Gastrocnemius medialis (tissue), 4 donors: ENCODE results near the gene SLC26A4. TPM values are rescaled to one million over a fixed set of nuclear protein-coding genes. Genes with fewer than 3 reads are reported as not detected.

Experiments
- ATAC-seq, 2 donors: fragments of 150-250 bp; one replicate each; pipeline ENCODE4 v1.9.1; 2016
- DNase-seq, 2 donors: peaks; one replicate each; pipeline ENCODE4 v3.0.0-alpha.2; 2019
- H3K27ac ChIP-seq, 4 donors: fragments of 200-600 bp; sonication (generic); 1 replicate in 1 of 4; 2 replicates in 3 of 4; pipeline ENCODE4 v1.5.1; 2016 to 2018; ENCODE audit warnings: mild to moderate bottlenecking in 2 of 4, moderate library complexity in 1 of 4
- H3K27me3 ChIP-seq, 3 donors: fragments of 200-600 bp; sonication (generic) in 2 of 3; 1 replicate in 1 of 3; 2 replicates in 2 of 3; pipeline versions ENCODE4 v1.5.1 to v1.6.0; 2016 to 2019; ENCODE audit warnings: mild to moderate bottlenecking in 1 of 3, moderate library complexity in 1 of 3
- H3K36me3 ChIP-seq, 2 donors: fragments of 200-600 bp; sonication (generic) in 1 of 2; one replicate each; pipeline ENCODE4 v1.5.1; 2017 to 2018
- H3K4me1 ChIP-seq, 2 donors: fragments of 200-600 bp; sonication (generic) in 1 of 2; one replicate each; pipeline ENCODE4 v1.5.1; 2016 to 2017; ENCODE audit warnings: mild to moderate bottlenecking in 2 of 2
- H3K4me3 ChIP-seq, 4 donors: fragments of 200-600 bp; sonication (generic) in 3 of 4; 1 replicate in 1 of 4; 2 replicates in 3 of 4; pipeline ENCODE4 v1.5.1; 2016 to 2019; ENCODE audit warnings: mild to moderate bottlenecking in 2 of 4
- H3K9me3 ChIP-seq, 3 donors: fragments of 200-600 bp; sonication (generic) in 2 of 3; 1 replicate in 1 of 3; 2 replicates in 2 of 3; pipeline ENCODE4 v1.5.1; 2016 to 2019
- POLR2A ChIP-seq, 2 donors: fragments of 450-650 bp; IDR thresholded peaks; one replicate each; pipeline ENCODE4 v1.6.1; 2017; ENCODE audit warnings: antibody characterized with exemption in 2 of 2, mild to moderate bottlenecking in 2 of 2, moderate library complexity in 2 of 2
- in situ Hi-C, 4 donors: fragments of 200-750 bp; cut with MboI; loops; one replicate each; pipeline versions ENCODE4 v1.15.0 to v1.8.0; 2017; ENCODE audit warnings: low sequenced_read_pairs in 4 of 4
- intact Hi-C: fragments of 100-400 bp; cut with DNase I; formaldehyde crosslinking; loops from one replicate; pipeline ENCODE4 v1.15.1; 2023; ENCODE audit warnings: low total_unique reads
- total RNA-seq, 4 donors: library from RNA; depleted of rRNA; stranded (reverse); fragments of >200 nt; gene quantifications; one replicate each; pipeline versions ENCODE4 v1.1.0 to v1.2.3, GENCODE V29; 2016
- TF ChIP-seq, protein P1 (sequence below), 5 experiments: fragments of 450-650 bp in 3 of 5; fragments of 200-600 bp in 2 of 5; sonication (generic) in 2 of 5; IDR thresholded peaks in 4 of 5; conservative IDR thresholded peaks in 1 of 5; 1 replicate in 4 of 5; 2 replicates in 1 of 5; pipeline ENCODE4 v1.5.1; 2016 to 2019; ENCODE audit warnings: antibody characterized with exemption in 5 of 5, mild to moderate bottlenecking in 3 of 5, moderate library complexity in 3 of 5

Gene SLC26A4
- total RNA-seq, 4 donors from 2014 or later = 0.09 to 2.5 (median 0.20) TPM; not detected in 1

DNA sequence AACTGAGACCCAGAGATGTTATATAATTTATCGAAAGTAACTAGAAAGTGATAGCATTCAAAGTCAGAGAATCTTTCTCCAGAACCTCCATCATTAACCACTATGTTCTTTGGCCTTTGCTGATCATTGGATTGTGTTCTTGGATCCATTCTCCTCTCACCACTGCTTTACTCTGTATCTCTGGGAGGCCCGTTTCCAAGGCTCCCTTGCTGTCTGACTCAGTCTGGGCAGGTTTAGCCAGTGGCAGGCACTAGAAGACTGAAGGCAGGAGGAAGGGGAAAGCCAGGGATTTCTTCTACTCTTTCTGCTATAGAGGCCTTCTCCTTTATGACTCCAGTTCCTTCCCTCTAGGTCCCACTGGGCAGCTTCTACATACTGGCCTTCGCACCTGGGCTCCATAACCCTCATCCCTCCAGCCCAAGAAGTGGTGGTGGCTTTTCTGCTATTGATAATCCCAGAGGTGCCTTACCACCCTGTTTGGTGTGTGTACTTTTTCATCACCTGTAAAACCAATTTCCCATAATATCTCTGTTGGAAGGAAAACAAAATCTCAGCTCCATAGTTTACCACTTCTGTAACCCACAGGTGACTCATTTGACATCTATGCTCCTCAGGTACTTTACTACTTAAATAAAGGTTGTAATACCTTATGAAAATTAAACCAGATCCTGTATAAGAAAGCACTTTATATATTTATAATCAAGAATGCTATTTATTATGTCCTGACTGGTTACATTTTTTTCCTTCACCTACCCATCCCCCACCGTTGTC lies 44.5 kb upstream of the SLC26A4 start:
- TF ChIP-seq, protein P1, sequence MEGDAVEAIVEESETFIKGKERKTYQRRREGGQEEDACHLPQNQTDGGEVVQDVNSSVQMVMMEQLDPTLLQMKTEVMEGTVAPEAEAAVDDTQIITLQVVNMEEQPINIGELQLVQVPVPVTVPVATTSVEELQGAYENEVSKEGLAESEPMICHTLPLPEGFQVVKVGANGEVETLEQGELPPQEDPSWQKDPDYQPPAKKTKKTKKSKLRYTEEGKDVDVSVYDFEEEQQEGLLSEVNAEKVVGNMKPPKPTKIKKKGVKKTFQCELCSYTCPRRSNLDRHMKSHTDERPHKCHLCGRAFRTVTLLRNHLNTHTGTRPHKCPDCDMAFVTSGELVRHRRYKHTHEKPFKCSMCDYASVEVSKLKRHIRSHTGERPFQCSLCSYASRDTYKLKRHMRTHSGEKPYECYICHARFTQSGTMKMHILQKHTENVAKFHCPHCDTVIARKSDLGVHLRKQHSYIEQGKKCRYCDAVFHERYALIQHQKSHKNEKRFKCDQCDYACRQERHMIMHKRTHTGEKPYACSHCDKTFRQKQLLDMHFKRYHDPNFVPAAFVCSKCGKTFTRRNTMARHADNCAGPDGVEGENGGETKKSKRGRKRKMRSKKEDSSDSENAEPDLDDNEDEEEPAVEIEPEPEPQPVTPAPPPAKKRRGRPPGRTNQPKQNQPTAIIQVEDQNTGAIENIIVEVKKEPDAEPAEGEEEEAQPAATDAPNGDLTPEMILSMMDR (IDR thresholded peaks at IDR 0.05 in 4 of 5, conservative IDR thresholded peaks at IDR 0.05 in 1 of 5) = no peak
- no peak for TF ChIP-seq POLR2A (IDR thresholded peaks at IDR 0.05)

DNA sequence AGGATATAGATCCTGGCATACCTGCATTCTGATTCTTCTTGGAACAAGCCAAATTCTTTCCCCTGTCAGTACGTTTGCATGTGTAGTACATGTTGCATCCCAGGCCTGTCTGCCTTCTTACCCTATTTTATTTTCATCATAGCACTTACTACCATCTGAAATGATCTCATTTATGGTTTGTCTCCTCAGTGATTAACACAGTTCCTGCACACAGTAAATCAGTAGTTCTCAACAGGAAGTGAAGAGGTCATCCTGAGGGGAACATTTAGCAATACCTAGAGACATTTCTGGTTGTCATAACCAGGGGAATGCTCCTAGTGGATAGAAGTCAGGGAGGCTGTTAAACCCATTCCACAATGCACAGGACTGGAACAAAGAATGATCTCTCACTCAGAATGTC lies 38.2 kb upstream of the SLC26A4 start:
- H3K9me3 ChIP-seq = no peaks in the 10 kb centered on the region
- no peak for DNase-seq
- no peak for TF ChIP-seq POLR2A (IDR thresholded peaks at IDR 0.05)
- ATAC-seq = no peak
- H3K36me3 ChIP-seq = peaks cover 0 to 18% of the 10 kb centered on the region in 2 donors
- H3K4me1 ChIP-seq = no peaks in the 10 kb centered on the region
- in situ Hi-C loops (no loop called here), intact Hi-C loops (no loop called here)
- H3K27me3 ChIP-seq = no peaks in the 10 kb centered on the region
- no peak overlapping the region for H3K27ac ChIP-seq
- no peak overlapping the region for H3K4me3 ChIP-seq

More for the DNA sequence above, 44.5 kb upstream of the SLC26A4 start:
- Histone ChIP-seq H3K27me3 (no peaks in the 10 kb centered on the region), H3K4me3 (no peak overlapping the region), H3K27ac (no peak overlapping the region), H3K36me3 (peaks cover 0 to 44% of the 10 kb centered on the region in 2 donors), H3K4me1 (peaks cover 0 to 13% of the 10 kb centered on the region in 2 donors), H3K9me3 (no peaks in the 10 kb centered on the region)
- in situ Hi-C loops (no loop called here), intact Hi-C loops (no loop called here)
- DNase-seq (no peak), ATAC-seq (no peak)

DNA sequence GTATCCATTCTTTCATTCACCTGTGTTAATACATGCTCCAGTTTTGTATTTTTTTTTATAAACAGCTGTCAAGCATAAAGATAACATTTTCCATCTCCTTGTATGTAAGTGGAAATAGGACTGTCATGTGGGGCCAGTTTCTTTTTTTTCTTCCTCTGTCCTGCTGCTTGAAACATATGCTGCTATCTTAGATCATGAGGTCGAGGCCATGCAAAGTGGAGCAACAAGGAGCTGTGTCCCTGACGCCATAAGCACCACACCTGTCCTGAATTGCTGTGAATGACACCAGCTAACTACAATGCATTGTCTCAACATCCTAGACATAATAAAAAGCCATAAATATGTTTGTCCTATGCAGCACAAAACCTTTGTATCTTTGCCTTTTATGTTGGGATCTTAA lies 37.7 kb upstream of the SLC26A4 start:
- no peak overlapping the region for H3K4me3 ChIP-seq
- no peaks in the 10 kb centered on the region for H3K4me1 ChIP-seq
- in situ Hi-C loops (no loop called here), intact Hi-C loops (no loop called here)
- H3K27ac ChIP-seq = no peak overlapping the region
- no peaks in the 10 kb centered on the region for H3K27me3 ChIP-seq
- no peak for TF ChIP-seq POLR2A (IDR thresholded peaks at IDR 0.05)
- TF ChIP-seq, protein P1 (IDR thresholded peaks at IDR 0.05 in 4 of 5, conservative IDR thresholded peaks at IDR 0.05 in 1 of 5) = no peak
- no peak for DNase-seq
- H3K36me3 ChIP-seq = peaks cover 0 to 18% of the 10 kb centered on the region in 2 donors
- H3K9me3 ChIP-seq = no peaks in the 10 kb centered on the region
- no peak for ATAC-seq

DNA sequence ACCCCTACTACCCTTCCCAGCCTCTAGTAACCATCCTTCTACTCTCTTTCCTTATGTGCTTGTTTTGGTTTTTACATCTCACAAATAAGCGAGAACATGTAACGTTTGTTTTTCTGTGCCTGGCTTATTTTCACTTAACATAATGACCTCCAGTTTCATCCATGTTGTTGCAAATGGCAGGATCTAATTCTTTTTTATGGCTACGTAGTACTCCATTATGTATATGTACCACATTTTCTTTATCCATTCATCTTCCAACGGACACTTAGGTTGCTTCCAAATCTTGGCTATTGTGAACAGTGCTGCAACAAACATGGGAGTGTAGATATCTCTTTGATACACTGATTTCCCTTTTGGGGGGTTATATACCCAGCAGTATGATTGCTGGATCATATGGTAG lies 33.6 kb upstream of the SLC26A4 start:
- DNase-seq = no peak
- no peaks in the 10 kb centered on the region for H3K27me3 ChIP-seq
- H3K9me3 ChIP-seq = no peaks in the 10 kb centered on the region
- TF ChIP-seq, protein P1 (IDR thresholded peaks at IDR 0.05 in 4 of 5, conservative IDR thresholded peaks at IDR 0.05 in 1 of 5) = no peak
- no peak for TF ChIP-seq POLR2A (IDR thresholded peaks at IDR 0.05)
- H3K27ac ChIP-seq = no peak overlapping the region
- intact Hi-C loops = no loop called here
- ATAC-seq = no peak
- H3K4me3 ChIP-seq = no peak overlapping the region
- peaks cover 0 to 1% of the 10 kb centered on the region in 2 donors for H3K36me3 ChIP-seq
- in situ Hi-C loops = no loop called here
- no peaks in the 10 kb centered on the region for H3K4me1 ChIP-seq

DNA sequence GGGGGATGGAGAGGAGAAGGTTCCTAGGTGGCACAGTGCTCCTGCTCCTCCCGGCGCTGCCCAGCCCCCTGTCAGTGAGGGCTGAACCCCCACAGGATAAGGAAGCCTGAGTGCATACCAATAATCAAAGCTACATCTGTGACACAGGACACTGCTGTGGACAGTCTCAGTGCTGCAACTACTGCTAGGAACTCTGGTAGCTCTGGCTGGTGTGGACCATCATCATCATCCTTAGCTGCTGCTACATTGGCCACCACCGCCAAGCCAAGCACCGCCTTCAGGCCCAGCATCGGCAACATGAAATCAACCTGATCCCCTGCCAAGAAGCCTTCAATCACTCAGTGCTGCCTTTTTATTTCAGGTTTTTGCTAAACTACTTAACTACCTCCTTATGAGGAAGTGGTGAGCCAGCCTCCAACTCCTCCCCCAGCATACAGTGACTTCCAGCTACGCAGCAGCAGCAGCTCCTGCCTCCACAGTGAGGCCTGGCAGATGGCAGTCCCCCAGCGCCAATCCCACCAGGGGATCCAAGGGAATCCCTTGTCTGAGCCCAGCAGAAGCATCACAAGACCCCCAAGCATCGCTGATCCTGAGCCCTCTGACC lies 32.1 kb upstream of the SLC26A4 start:
- in situ Hi-C loops = no loop called here
- DNase-seq (no peak), ATAC-seq (no peak)
- no peak overlapping the region for H3K4me3 ChIP-seq
- no peak for TF ChIP-seq POLR2A (IDR thresholded peaks at IDR 0.05)
- TF ChIP-seq, protein P1 (IDR thresholded peaks at IDR 0.05 in 4 of 5, conservative IDR thresholded peaks at IDR 0.05 in 1 of 5) = no peak
- H3K4me1 ChIP-seq = no peaks in the 10 kb centered on the region
- no peaks in the 10 kb centered on the region for H3K27me3 ChIP-seq
- H3K27ac ChIP-seq = no peak overlapping the region
- intact Hi-C loops = no loop called here
- no peaks in the 10 kb centered on the region for H3K36me3 ChIP-seq
- H3K9me3 ChIP-seq = no peaks in the 10 kb centered on the region
